GM19395 (cell line): Measurements from ENCODE around the gene RUSF1.
"Not testable (repeated sequence)": the region's sequence is repeated elsewhere in the genome, so short reads cannot be mapped to it uniquely, and the experiment has no call there.

ENCODE experiments used
- ATAC-seq: cut with Tn5 transposase; IDR thresholded peaks from one replicate; pipeline ENCODE4 v1.9.1; 2021; ENCODE audit warnings: mild to moderate bottlenecking, moderate library complexity; ENCODE audit not compliant: unreplicated experiment

The RUSF1 gene

DNA sequence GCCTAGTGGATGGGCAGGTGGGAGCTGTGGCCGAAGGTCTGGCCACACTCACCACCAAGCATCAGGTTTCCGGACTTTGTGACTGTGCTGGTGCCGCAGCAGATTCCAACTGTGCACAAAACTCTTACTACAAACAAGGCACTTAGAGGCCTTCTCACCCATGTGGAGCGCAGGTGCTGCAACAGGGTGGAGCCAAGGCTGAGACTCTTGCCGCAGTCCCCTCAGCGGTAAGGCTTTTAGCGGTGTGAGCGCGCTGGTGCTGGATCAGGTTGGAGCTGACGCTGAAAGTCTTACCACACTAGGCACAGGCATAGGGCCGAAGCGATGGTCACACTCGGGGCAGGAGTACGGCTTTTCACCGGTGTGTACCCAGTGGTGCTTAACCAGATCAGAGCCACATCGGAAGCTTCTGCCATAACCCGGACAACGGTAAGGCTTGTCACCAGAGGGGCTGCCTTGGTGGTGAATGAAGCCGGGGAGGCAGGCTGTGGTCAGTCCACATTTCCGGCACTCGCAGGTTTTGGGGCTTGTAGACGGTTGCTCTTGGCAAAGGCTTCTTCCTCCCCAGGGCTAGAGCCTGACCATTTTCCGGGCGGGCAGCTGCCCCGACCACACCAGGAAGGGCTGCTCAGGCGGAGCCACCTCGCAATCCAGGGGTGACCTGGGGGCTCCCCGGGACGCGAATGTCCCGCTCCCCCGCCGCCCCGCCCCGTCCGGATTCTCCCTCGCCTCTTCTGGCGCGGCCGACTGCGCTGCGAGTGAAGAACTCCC lies 49.9 kb downstream of the RUSF1 start:
- ATAC-seq = peak; percentile 13

DNA sequence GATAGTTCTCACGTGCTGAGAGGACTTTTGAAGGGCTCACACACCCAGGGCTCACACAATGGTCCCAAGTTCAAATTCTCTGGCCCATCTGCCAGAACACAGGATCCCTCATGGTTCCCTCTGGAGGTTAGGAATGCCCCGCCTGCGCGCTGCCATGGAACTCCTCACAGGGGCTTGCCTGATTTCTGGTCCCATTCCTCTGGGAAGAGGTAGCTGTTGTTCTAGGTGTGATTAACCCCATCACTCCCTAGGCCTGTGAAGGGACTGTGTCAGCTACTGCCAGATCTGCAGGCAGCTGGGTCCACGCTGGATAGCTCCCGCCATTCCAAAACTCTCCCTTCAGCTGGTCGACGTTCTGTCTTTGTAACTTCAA lies 51.2 kb downstream of the RUSF1 start:
- ATAC-seq = no peak

DNA sequence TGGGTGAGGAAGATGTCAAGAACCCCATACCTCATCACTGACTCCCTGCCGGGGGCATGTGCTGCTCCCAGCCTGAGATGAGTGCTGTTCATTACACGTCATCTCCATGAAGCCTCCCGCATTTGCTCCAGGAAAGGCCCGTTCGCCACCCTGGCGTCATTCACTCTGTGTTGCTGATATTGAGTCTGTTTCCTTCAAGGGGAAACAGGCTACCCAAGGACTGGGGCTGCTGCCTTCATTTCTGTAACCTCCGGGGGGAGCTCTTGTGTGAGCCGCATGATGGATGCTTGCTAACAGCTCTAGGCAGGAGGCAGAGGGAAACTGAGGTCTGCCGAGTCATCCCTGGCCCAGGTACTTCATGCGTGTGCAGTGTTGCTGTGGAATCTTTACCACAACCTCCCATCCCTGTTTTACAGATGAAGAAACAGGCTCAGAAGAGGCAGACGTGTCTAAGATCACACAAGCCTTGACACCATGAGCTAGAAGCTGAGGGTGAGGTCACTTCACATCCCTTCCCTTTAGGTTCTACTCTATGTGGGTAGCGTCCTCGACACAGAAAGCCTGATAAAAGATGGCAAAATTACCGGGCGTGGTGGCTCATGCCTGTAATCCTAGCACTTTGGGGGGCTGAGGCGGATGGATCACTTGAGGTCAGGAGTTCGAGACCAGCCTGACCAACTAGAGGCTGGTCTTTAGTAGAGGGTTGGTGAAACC lies 52.4 kb downstream of the RUSF1 start:
- no peak for ATAC-seq

DNA sequence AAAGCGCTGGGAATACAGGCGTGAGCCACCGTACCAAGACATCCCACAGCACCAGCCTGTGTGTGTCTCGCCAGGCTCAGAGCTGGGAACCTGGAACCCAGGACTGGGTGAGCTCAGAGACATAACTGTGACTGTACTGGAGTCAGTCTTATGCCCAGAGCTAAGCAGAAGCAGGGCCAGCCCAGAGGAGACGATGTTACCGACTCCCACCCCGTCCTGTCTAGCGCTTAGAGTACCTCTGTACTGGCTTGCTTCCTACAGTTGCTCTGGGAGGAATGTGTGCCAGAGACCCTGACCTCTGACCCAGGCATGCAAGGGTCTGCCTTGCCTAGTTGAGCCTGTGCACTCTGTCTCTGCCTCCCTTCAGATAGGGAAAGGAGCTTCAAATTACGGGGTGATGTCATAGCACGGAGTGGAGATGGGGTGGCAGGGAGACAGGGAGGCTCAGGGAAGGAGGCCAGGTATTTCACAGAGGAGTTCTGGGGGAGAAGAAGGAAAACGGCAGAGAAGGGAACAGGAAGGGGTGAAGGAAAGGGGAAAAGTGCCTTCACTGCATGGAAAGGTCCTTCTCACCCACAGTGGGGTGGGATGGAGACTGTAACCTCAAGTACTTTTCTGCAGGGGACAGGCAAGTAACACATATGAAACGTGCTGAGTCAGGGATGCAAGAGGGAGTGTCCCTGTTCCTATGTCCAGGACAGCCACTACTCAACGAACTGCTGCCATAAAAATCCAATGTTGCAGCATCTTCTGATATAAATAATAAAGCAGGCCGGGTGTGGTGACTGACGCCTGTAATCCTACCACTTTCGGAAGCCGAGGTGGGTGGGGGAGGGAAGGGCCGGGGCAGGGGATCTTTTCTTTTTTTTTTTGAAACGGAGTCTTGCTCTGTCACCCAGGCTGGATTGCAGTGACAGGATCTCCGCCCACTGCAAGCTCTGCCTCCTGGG lies 54.7 kb downstream of the RUSF1 start:
- ATAC-seq = no peak

- ATAC-seq = no peak
Observed at GRCh38 chr16:31452631-31453106, 55.5 kb downstream of the RUSF1 start.

GRCh38 chr16:31451681-31452351 lies 56.4 kb downstream of the RUSF1 start:
- ATAC-seq = no peak

GRCh38 chr16:31451201-31451600 lies 57.0 kb downstream of the RUSF1 start:
- no peak for ATAC-seq

DNA sequence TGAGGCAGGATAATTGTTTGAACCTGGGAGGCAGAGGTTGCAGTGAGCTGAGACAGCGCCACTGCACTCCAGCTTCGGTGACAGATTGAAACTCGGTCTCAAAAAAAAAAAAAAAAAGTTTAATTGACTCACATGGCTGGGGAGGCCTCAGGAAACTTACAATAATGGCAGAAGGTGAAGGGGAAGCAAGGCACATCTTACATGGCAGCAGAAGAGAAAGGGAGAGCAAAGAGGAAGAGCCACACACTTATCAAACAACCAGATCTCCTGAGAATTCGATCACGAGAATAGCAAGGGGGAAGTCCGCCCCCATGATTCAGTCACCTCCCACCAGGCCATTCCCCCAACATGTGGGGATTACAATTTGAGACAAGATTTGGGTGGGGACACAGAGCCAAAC lies 62.3 kb downstream of the RUSF1 start:
- not testable (repeated sequence) for ATAC-seq

- no peak for ATAC-seq
Observed at GRCh38 chr16:31441956-31442355, 66.2 kb downstream of the RUSF1 start.

DNA sequence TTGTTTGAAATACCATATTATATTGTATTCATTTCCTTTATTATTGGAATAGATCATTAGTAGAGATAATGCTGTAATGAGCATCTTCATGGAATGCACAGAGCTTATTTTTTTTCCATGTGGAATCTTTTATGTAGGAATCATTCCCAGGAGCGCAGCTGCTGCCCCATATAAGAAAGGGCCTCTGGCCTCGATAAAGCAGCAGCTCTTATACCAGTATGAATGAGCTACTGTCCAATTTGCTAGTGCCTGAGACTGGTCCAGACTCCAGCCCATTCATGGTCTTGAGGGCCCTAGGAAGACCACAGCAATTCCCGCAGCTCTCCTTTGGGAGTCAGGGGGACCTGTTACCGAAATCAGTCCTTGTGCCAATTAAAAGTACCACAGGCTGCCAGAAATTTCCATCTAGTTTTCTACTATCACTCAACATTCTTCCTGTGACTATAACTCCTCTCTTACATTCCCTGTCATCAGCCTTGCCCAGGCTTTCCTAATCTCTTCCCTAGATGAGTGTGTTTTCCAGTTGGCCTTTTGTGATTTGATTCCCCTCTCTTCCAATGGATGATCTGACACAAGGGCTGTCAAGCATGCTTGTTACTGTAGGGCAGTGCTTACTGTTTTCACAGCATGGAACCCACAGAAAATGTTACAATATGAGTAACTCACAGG lies 67.5 kb downstream of the RUSF1 start:
- ATAC-seq = no peak

DNA sequence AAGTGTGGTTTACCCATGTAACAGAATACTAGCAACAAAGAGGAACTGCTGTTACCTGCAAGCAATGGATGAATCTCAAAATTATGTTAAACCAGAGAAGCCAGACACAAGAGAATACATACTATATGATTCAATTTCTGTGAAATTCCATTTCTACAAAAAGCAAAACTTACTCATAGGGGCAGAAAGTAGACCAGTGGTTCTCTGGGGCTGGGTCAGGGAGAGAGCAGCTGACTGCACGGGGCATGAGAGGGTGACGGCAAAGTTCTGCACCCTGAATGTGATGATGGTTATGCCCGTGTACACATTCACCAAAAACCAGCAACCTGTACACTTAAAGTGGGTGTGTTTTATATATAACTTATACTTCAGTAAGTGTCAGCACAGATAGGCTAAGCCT lies 68.7 kb downstream of the RUSF1 start:
- no peak for ATAC-seq
